Type B pancreatic cell (in vitro differentiated cells): ENCODE results near the gene EMC9. TPM values are rescaled to one million over a fixed set of nuclear protein-coding genes. Genes with fewer than 3 reads are reported as not detected.
A peak's percentile ranks its signal among the peaks of the same experiment; 100 is the strongest.

Experiments used
- DNase-seq: peaks from one replicate; pipeline ENCODE4 v3.0.0; 2021; ENCODE audit warnings: mixed read lengths; ENCODE audit not compliant: unreplicated experiment; ENCODE audit errors: extremely low spot score
- H3K27ac Mint-ChIP-seq: 2 replicates; pipeline ENCODE4 v1.8.0; 2021; ENCODE audit warnings: mild to moderate bottlenecking, mixed read lengths
- H3K27me3 Mint-ChIP-seq: 2 replicates; pipeline ENCODE4 v1.8.0; 2021; ENCODE audit warnings: mixed read lengths
- H3K36me3 Mint-ChIP-seq: 2 replicates; pipeline ENCODE4 v1.8.0; 2021; ENCODE audit warnings: mixed read lengths
- H3K4me1 Mint-ChIP-seq: one replicate; pipeline ENCODE4 v1.8.0; 2021; ENCODE audit warnings: mixed read lengths; ENCODE audit not compliant: unreplicated experiment
- H3K4me3 Mint-ChIP-seq: 2 replicates; pipeline ENCODE4 v1.8.0; 2021; ENCODE audit warnings: mild to moderate bottlenecking, mixed read lengths
- H3K9me3 Mint-ChIP-seq: 2 replicates; pipeline ENCODE4 v1.8.0; 2021; ENCODE audit warnings: mixed read lengths
- CTCF ChIP-seq: fragments of 200-600 bp; sonication (generic); conservative IDR thresholded peaks from 2 replicates; pipeline ENCODE4 v1.5.0; 2021; ENCODE audit warnings: antibody characterized with exemption, mild to moderate bottlenecking
- total RNA-seq: library from RNA; stranded (reverse); gene quantifications from 2 replicates; pipeline ENCODE4 v1.2.1, GENCODE V29; 2021; ENCODE audit warnings: low replicate concordance

Gene EMC9
- total RNA-seq, 1 donor from 2014 or later = 25.9 TPM

- H3K36me3 Mint-ChIP-seq = peaks cover 15% of the 10 kb centered on the region
- peak overlapping the region; percentile 75 for H3K27ac Mint-ChIP-seq
- DNase-seq = no peak
- no peaks in the 10 kb centered on the region for H3K4me1 Mint-ChIP-seq
- TF ChIP-seq CTCF = no peak
- peak overlapping the region; percentile 31 for H3K4me3 Mint-ChIP-seq
- no peaks in the 10 kb centered on the region for H3K9me3 Mint-ChIP-seq
- H3K27me3 Mint-ChIP-seq = no peaks in the 10 kb centered on the region
Measured at GRCh38 chr14:24123424-24124417, 17.7 kb downstream of the EMC9 start.

GRCh38 chr14:24122898-24123297, 18.5 kb downstream of the EMC9 start:
- no peaks in the 10 kb centered on the region for H3K9me3 Mint-ChIP-seq
- no peak for TF ChIP-seq CTCF
- no peak overlapping the region for H3K27ac Mint-ChIP-seq

GRCh38 chr14:24122416-24122815, 19.0 kb downstream of the EMC9 start:
- DNase-seq = no peak
- TF ChIP-seq CTCF = no peak
- no peak overlapping the region for H3K27ac Mint-ChIP-seq
- H3K9me3 Mint-ChIP-seq = no peaks in the 10 kb centered on the region
- peaks cover 20% of the 10 kb centered on the region for H3K36me3 Mint-ChIP-seq
- no peaks in the 10 kb centered on the region for H3K4me1 Mint-ChIP-seq
- no peak overlapping the region for H3K4me3 Mint-ChIP-seq
- no peaks in the 10 kb centered on the region for H3K27me3 Mint-ChIP-seq

More at GRCh38 chr14:24122898-24123297, 18.5 kb downstream of the EMC9 start:
- Mint-ChIP-seq H3K4me3 (no peak overlapping the region), H3K36me3 (peaks cover 20% of the 10 kb centered on the region), H3K4me1 (no peaks in the 10 kb centered on the region), H3K27me3 (no peaks in the 10 kb centered on the region)
- DNase-seq = no peak

- Mint-ChIP-seq H3K27me3 (no peaks in the 10 kb centered on the region), H3K36me3 (peaks cover 24% of the 10 kb centered on the region), H3K27ac (no peak overlapping the region), H3K4me3 (no peak overlapping the region), H3K9me3 (no peaks in the 10 kb centered on the region), H3K4me1 (peaks cover 7% of the 10 kb centered on the region)
- no peak for DNase-seq
- no peak for TF ChIP-seq CTCF
Measured at GRCh38 chr14:24121210-24121609, 20.2 kb downstream of the EMC9 start.

GRCh38 chr14:24119691-24120090, 21.7 kb downstream of the EMC9 start:
- Mint-ChIP-seq H3K9me3 (no peaks in the 10 kb centered on the region), H3K4me3 (no peak overlapping the region), H3K4me1 (peaks cover 18% of the 10 kb centered on the region), H3K27me3 (no peaks in the 10 kb centered on the region), H3K27ac (no peak overlapping the region), H3K36me3 (peaks cover 30% of the 10 kb centered on the region)
- DNase-seq = no peak
- TF ChIP-seq CTCF = no peak
